ENCODE results near the gene LBP.

DNA sequence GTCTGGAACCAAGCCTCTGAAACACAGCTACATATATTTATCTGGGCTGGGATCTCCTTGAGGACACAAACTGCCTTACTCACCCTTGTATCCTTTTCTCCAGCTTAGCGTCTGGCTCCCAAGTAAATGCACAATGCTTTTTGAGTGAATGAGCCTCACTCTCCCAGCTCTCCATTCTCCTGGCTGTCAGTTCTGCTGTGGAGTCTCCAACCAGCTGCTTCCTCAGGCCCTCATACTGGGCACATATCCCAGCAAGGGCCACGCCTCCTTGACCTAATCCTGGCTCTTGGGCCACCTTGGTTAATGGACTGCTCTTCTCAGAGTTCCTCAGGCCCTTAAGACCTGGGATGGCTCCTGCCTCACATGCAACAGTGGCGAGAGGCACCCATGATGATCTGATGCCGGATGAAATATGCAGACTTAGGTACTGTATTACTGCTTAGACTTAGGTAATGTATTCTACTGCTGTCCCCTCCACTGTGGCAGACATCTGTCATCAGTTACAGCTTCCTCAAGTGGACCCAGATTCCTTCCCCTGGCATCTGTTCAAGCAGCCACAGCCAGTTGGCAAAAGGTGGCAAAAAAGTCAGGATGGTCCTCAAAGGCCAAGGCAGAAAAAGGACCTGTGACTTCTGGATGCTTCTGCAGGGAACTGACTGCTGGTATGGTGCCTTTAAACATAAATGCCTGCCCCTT, 72.4 kb downstream of the LBP start:
- TF ChIP-seq, protein P1, sequence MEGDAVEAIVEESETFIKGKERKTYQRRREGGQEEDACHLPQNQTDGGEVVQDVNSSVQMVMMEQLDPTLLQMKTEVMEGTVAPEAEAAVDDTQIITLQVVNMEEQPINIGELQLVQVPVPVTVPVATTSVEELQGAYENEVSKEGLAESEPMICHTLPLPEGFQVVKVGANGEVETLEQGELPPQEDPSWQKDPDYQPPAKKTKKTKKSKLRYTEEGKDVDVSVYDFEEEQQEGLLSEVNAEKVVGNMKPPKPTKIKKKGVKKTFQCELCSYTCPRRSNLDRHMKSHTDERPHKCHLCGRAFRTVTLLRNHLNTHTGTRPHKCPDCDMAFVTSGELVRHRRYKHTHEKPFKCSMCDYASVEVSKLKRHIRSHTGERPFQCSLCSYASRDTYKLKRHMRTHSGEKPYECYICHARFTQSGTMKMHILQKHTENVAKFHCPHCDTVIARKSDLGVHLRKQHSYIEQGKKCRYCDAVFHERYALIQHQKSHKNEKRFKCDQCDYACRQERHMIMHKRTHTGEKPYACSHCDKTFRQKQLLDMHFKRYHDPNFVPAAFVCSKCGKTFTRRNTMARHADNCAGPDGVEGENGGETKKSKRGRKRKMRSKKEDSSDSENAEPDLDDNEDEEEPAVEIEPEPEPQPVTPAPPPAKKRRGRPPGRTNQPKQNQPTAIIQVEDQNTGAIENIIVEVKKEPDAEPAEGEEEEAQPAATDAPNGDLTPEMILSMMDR (conservative IDR thresholded peaks at IDR 0.05; ENCODE audit: low read depth in 2 of 2), result no peak
- TF ChIP-seq POLR2AphosphoS5 (IDR thresholded peaks at IDR 0.05; ENCODE audit: low read depth) (peak; percentile 39; the same call in 1 of the 2 replicates), ZNF114 (CRISPR knock-in tag; IDR thresholded peaks at IDR 0.05) (no peak), EZH2 (IDR thresholded peaks at IDR 0.05; ENCODE audit: low read depth, unreplicated experiment) (no peak), ZNF462 (CRISPR knock-in tag; IDR thresholded peaks at IDR 0.05) (no peak), EZH2phosphoT487 (IDR thresholded peaks at IDR 0.05; ENCODE audit: unreplicated experiment) (no peak), JUNB (IDR thresholded peaks at IDR 0.05; ENCODE audit: unreplicated experiment) (no peak), REST (IDR thresholded peaks at IDR 0.05; ENCODE audit: unreplicated experiment) (no peak), CREB1 (CRISPR knock-in tag; IDR thresholded peaks at IDR 0.05; ENCODE audit: low read depth) (no peak), ZNF331 (CRISPR knock-in tag; IDR thresholded peaks at IDR 0.05; ENCODE audit: low read depth) (no peak), STAT1 (IDR thresholded peaks at IDR 0.05; ENCODE audit: unreplicated experiment) (no peak)
- TF ChIP-seq, protein P2, sequence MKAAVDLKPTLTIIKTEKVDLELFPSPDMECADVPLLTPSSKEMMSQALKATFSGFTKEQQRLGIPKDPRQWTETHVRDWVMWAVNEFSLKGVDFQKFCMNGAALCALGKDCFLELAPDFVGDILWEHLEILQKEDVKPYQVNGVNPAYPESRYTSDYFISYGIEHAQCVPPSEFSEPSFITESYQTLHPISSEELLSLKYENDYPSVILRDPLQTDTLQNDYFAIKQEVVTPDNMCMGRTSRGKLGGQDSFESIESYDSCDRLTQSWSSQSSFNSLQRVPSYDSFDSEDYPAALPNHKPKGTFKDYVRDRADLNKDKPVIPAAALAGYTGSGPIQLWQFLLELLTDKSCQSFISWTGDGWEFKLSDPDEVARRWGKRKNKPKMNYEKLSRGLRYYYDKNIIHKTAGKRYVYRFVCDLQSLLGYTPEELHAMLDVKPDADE (IDR thresholded peaks at IDR 0.05), result no peak

Measured in GM23338 (cell line).